ENCODE results near the gene RAB4B.
"Not testable (repeated sequence)": the region's sequence is repeated elsewhere in the genome, so short reads cannot be mapped to it uniquely, and the experiment has no call there.

DNA sequence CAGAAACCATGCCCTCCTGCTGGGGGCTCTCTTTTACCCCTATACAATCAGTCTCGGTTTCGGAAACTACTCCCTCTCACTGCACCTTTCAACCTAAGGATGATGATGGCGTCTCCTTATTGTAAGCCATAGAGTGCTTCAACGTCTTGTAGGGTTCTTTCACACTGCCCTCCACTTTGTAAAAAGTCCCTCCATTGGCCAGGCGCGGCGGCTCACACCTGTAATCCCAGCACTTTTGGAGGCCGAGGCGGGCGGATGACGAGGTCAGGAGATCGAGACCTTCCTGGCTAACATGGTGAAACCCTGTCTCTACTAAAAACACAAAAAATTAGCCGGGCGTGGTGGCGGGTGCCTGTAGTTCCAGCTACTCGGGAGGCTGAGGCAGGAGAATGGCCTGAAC is 52.7 kb downstream of the RAB4B start:
- not testable (repeated sequence) for TF ChIP-seq CTCF (conservative IDR thresholded peaks at IDR 0.05); ZFX (IDR thresholded peaks at IDR 0.05)
